ENCODE data around the gene KCNQ1OT1. TPM values are rescaled to one million over a fixed set of nuclear protein-coding genes. Genes with fewer than 3 reads are reported as not detected.

The KCNQ1OT1 gene
- polyA plus RNA-seq, 1 of the 3 experiments (the other 2 are of a cell fraction): 0.03 TPM

GRCh38 chr11:2660357-2660939 lies 39.3 kb downstream of the KCNQ1OT1 start:
- H2AFZ ChIP-seq (ENCODE audit: low read depth): no peak overlapping the region
- no peak for TF ChIP-seq ELF1 (IDR thresholded peaks at IDR 0.05)
- no peak for TF ChIP-seq GATA2 (CRISPR knock-in tag; IDR thresholded peaks at IDR 0.05)
- TF ChIP-seq TCF12 (IDR thresholded peaks at IDR 0.05): no peak
- TF ChIP-seq FOXM1 (IDR thresholded peaks at IDR 0.05; ENCODE audit: low read depth): no peak
- TF ChIP-seq RAD21 (IDR thresholded peaks at IDR 0.05; ENCODE audit: low read length): no peak
- no peak for TF ChIP-seq EP300 (IDR thresholded peaks at IDR 0.05; ENCODE audit: borderline replicate concordance in 1 of 2, low read depth in 1 of 2, low read length in 1 of 2)
- no peak for TF ChIP-seq NRF1 (IDR thresholded peaks at IDR 0.05; ENCODE audit: low read depth, low read length)
- no peak for TF ChIP-seq RFX5 (IDR thresholded peaks at IDR 0.05; ENCODE audit: low read length)
- TF ChIP-seq RXRA (IDR thresholded peaks at IDR 0.05; ENCODE audit: borderline replicate concordance, low read depth): no peak
- no peak for TF ChIP-seq FOXJ3 (CRISPR knock-in tag; IDR thresholded peaks at IDR 0.05)
- 69% methylated on average over 2 of the region's 2 CpGs for WGBS (ENCODE audit: low lambda C conversion rate)
- H3K9me2 ChIP-seq: no peaks in the 10 kb centered on the region
- DNase-seq: no peak
- H3K9ac ChIP-seq: no peak overlapping the region
- H3F3A ChIP-seq (replicated peaks; ENCODE audit: insufficient read depth): no peaks in the 10 kb centered on the region
- H3K27me3 ChIP-seq (ENCODE audit: insufficient read depth): no peaks in the 10 kb centered on the region
- H3K27ac ChIP-seq (ENCODE audit: low read depth in 2 of 2, low read length in 1 of 2): no peak overlapping the region
- ChIA-PET POLR2A (interaction anchor here (1.5 kb wide), 1 partner anchor 119 kb away, joined by 5 read pairs; no protein-coding TSS in a partner anchor), CTCF (interaction anchor here (0.9 to 1.3 kb wide), 2 partner anchors 128 to 226 kb away, joined by 3 to 4 read pairs; no protein-coding TSS in a partner anchor)
- H4K20me1 ChIP-seq (ENCODE audit: insufficient read depth): no peaks in the 10 kb centered on the region
- H3K4me1 ChIP-seq (ENCODE audit: control insufficient read depth in 1 of 2, insufficient read depth in 2 of 2, low read depth in 1 of 2, low read length in 1 of 2): peaks cover 0 to 8% of the 10 kb centered on the region in 2 experiments; a peak in 1 of 4 replicates
- H3K36me3 ChIP-seq (replicated peaks in 1 of 2; ENCODE audit: control insufficient read depth in 1 of 2, insufficient read depth in 2 of 2, low read length in 1 of 2): peaks cover 0 to 5% of the 10 kb centered on the region in 2 experiments
- H3K4me3 ChIP-seq (ENCODE audit: low read depth in 2 of 2, low read length in 1 of 2): no peak overlapping the region
- no peak overlapping the region for H3K4me2 ChIP-seq
- H3K79me2 ChIP-seq (ENCODE audit: insufficient read depth): no peaks in the 10 kb centered on the region
- H3K9me3 ChIP-seq: 0 out of 2 replicates have a peak, but pooled peaks cover 4% of the 10 kb centered on the region

- Histone ChIP-seq H3K4me1 (ENCODE audit: control insufficient read depth in 1 of 2, insufficient read depth in 2 of 2, low read depth in 1 of 2, low read length in 1 of 2) (peaks cover 0 to 23% of the 10 kb centered on the region in 2 experiments; a peak in 1 of 4 replicates), H3K9me3 (0 out of 2 replicates have a peak, but pooled peaks cover 4% of the 10 kb centered on the region), H3F3A (replicated peaks; ENCODE audit: insufficient read depth) (no peaks in the 10 kb centered on the region), H3K27ac (ENCODE audit: low read depth in 2 of 2, low read length in 1 of 2) (no peak overlapping the region), H3K4me2 (no peak overlapping the region), H3K36me3 (replicated peaks in 1 of 2; ENCODE audit: control insufficient read depth in 1 of 2, insufficient read depth in 2 of 2, low read length in 1 of 2) (peaks cover 0 to 5% of the 10 kb centered on the region in 2 experiments), H3K9ac (no peak overlapping the region), H3K79me2 (ENCODE audit: insufficient read depth) (no peaks in the 10 kb centered on the region), H3K9me2 (no peaks in the 10 kb centered on the region), H3K27me3 (ENCODE audit: insufficient read depth) (no peaks in the 10 kb centered on the region), H2AFZ (ENCODE audit: low read depth) (no peak overlapping the region), H3K4me3 (ENCODE audit: low read depth in 2 of 2, low read length in 1 of 2) (no peak overlapping the region), H4K20me1 (ENCODE audit: insufficient read depth) (no peaks in the 10 kb centered on the region)
- WGBS (ENCODE audit: low lambda C conversion rate): 74% methylated on average over 8 of the region's 8 CpGs
- ChIA-PET CTCF (interaction anchor here (0.9 to 1.2 kb wide), 2 partner anchors 11 to 125 kb away, joined by 3 to 6 read pairs; no protein-coding TSS in a partner anchor), POLR2A (no interaction called here)
- TF ChIP-seq SMC3 (IDR thresholded peaks at IDR 0.05; ENCODE audit: low read depth, low read length) (no peak), NRF1 (IDR thresholded peaks at IDR 0.05; ENCODE audit: low read depth, low read length) (no peak), CTCF (IDR thresholded peaks at IDR 0.05) (no peak), TAF1 (IDR thresholded peaks at IDR 0.05; ENCODE audit: borderline replicate concordance, low read depth, low read length) (no peak)
- no peak for DNase-seq
These were observed 42.0 kb downstream of the KCNQ1OT1 start for GRCh38 chr11:2657697-2658284.

Measured in SK-N-SH (cell line).